K562 (cell line): Measurements from ENCODE around the gene BMP6.

Experiments used
- CEBPB ChIP-seq: fragments of 450-650 bp; IDR thresholded peaks from 2 replicates; pipeline ENCODE4 v1.6.1; 2016; ENCODE audit warnings: missing genetic modification characterization, missing compliant biosample characterization
- CREBBP ChIP-seq: IDR thresholded peaks from one replicate; pipeline ENCODE4 v1.6.1; 2012; ENCODE audit warnings: low read depth, mild to moderate bottlenecking, control low read depth, inconsistent platforms, low read length
- CTCF ChIP-seq, 3 experiments: IDR thresholded peaks in 2 of 3; conservative IDR thresholded peaks in 1 of 3; 2 replicates each; pipeline ENCODE4 v1.5.1; 2011 to 2012; ENCODE audit warnings: low read length in 3 of 3, mild to moderate bottlenecking in 3 of 3, control low read depth in 2 of 3, improper control_type of control experiment in 1 of 3, inconsistent platforms in 1 of 3, low read depth in 1 of 3, mixed read lengths in 1 of 3, moderate library complexity in 1 of 3; ENCODE audit not compliant: insufficient read depth in 2 of 3
- E2F1 ChIP-seq: sonication (generic); formaldehyde crosslinking; IDR thresholded peaks from 2 replicates; pipeline ENCODE4 v1.8.1; 2023; ENCODE audit warnings: mild to moderate bottlenecking, missing genetic modification reagents, moderate library complexity
- FOXK1 ChIP-seq: sonication (generic); formaldehyde crosslinking; IDR thresholded peaks from 2 replicates; pipeline ENCODE4 v1.8.0; 2022; ENCODE audit warnings: missing genetic modification reagents, mild to moderate bottlenecking, borderline replicate concordance
- HDGF ChIP-seq: fragments of 450-650 bp; IDR thresholded peaks from 2 replicates; pipeline ENCODE4 v1.6.1; 2016
- NFRKB ChIP-seq: fragments of 450-650 bp; IDR thresholded peaks from 2 replicates; pipeline ENCODE4 v1.6.1; 2016; ENCODE audit warnings: low read depth
- PHB2 ChIP-seq: fragments of 450-650 bp; IDR thresholded peaks from 2 replicates; pipeline ENCODE4 v1.6.1; 2017; ENCODE audit warnings: low read depth
- POLR2A ChIP-seq: fragments of 450-650 bp; conservative IDR thresholded peaks from 2 replicates; pipeline ENCODE4 v1.6.1; 2016
- POLR2AphosphoS5 ChIP-seq: IDR thresholded peaks from 2 replicates; pipeline ENCODE4 v1.6.1; 2011; ENCODE audit warnings: mild to moderate bottlenecking, low read depth, low read length, moderate library complexity; ENCODE audit not compliant: control insufficient read depth, insufficient read depth
- SMAD1 ChIP-seq: fragments of 150-350 bp; IDR thresholded peaks from 2 replicates; pipeline ENCODE4 v1.6.1; 2014; ENCODE audit warnings: low read length, low read depth; ENCODE audit not compliant: partially characterized antibody
- ZNF3 ChIP-seq: fragments of 250-450 bp; sonication (Bioruptor Pico); IDR thresholded peaks from 2 replicates; pipeline ENCODE4 v1.5.0; 2021; ENCODE audit warnings: mild to moderate bottlenecking, moderate library complexity
- ZNF318 ChIP-seq, 2 experiments: fragments of 450-650 bp; IDR thresholded peaks; 2 replicates each; pipeline ENCODE4 v1.6.1; 2016; ENCODE audit warnings: mild to moderate bottlenecking in 2 of 2, borderline replicate concordance in 1 of 2, low read depth in 1 of 2, moderate library complexity in 1 of 2
- ZNF395 ChIP-seq: fragments of 200-800 bp; sonication (Bioruptor generic); IDR thresholded peaks from 2 replicates; pipeline ENCODE4 v1.6.1; 2017; ENCODE audit warnings: missing genetic modification characterization, missing compliant biosample characterization

- TF ChIP-seq POLR2AphosphoS5 (no peak), CTCF (IDR thresholded peaks at IDR 0.05 in 2 of 3, conservative IDR thresholded peaks at IDR 0.05 in 1 of 3; ENCODE audit: insufficient read depth in 2 of 3, low read depth in 1 of 3, low read length in 3 of 3) (no peak), E2F1 (no peak), POLR2A (no peak), CREBBP (no peak), PHB2 (no peak), HDGF (no peak), CEBPB (no peak), NFRKB (no peak), ZNF3 (CRISPR knock-in tag) (no peak), SMAD1 (no peak), FOXK1 (no peak), ZNF395 (CRISPR knock-in tag) (no peak), ZNF318 (IDR thresholded peaks at IDR 0.05; ENCODE audit: borderline replicate concordance in 1 of 2, low read depth in 1 of 2) (no peak)
Observed at GRCh38 chr6:7773322-7773721, 47.4 kb downstream of the BMP6 start.
